HCT116 (cell line): Measurements from ENCODE around the gene TMEM94. TPM values are rescaled to one million over a fixed set of nuclear protein-coding genes. Genes with fewer than 3 reads are reported as not detected.

Experiments
- ATAC-seq: fragments of 200-7000 bp; cut with Tn5 transposase; 2 replicates; pipeline ENCODE4 v1.9.1; 2020; ENCODE audit warnings: mild to moderate bottlenecking, moderate library complexity
- BruUV-seq: library from RNA; stranded (reverse); fragments of 400-500 nt; replicated peaks from 2 replicates; lab custom pipeline; 2021; lab: Mats Ljungman, UMichigan
- CTCF ChIA-PET: fragments of 300-600 bp; sonication (Branson Sonifier 250); formaldehyde crosslinking; loops from one replicate; lab custom pipeline; 2021; ENCODE audit warnings: antibody characterized with exemption; lab: Charles Lee
- POLR2A ChIA-PET: fragments of 300-600, 350-600 bp; sonication (Branson Sonifier 250); formaldehyde crosslinking; loops from one replicate; lab custom pipeline; 2021; ENCODE audit warnings: antibody characterized with exemption; lab: Charles Lee
- RAD21 ChIA-PET, 2 experiments: fragments of 300-600 bp; sonication (Branson Sonifier 250); formaldehyde crosslinking; loops; one replicate each; lab custom pipeline; 2023; ENCODE audit warnings: low total read pairs in 2 of 2; ENCODE audit not compliant: uncharacterized antibody in 2 of 2, unreplicated experiment in 2 of 2, low non-redundant PET in 1 of 2; lab: Charles Lee
- DNase-seq: peaks from one replicate; pipeline ENCODE4 v3.0.0-alpha.2; 2010; ENCODE audit warnings: low read depth, low spot score
- H2AFZ ChIP-seq: fragments of 200-600 bp; shearing (Covaris generic), sonication (generic); 2 replicates; pipeline ENCODE4 v1.6.1; 2017; ENCODE audit warnings: low read depth, mixed run types, mixed read lengths, antibody characterized with exemption, low read length; ENCODE audit not compliant: poor library complexity, severe bottlenecking
- H3K27ac ChIP-seq: 2 replicates; pipeline ENCODE4 v1.5.1; 2012; ENCODE audit warnings: low read depth, low read length
- H3K27me3 ChIP-seq: fragments of 200-600 bp; sonication (generic); 2 replicates; pipeline ENCODE4 v1.6.1; 2016; ENCODE audit warnings: mixed run types, low read length, mixed read lengths; ENCODE audit not compliant: insufficient read depth
- H3K36me3 ChIP-seq, 2 experiments: fragments of 200-500 bp in 1 of 2; fragments of 200-600 bp in 1 of 2; sonication (Bioruptor generic) in 1 of 2; sonication (generic) in 1 of 2; 2 replicates each; pipeline versions ENCODE4 v1.5.1 to v1.6.1; 2014 to 2016; ENCODE audit warnings: low read length in 2 of 2, inconsistent platforms in 1 of 2, mixed read lengths in 1 of 2, mixed run types in 1 of 2; ENCODE audit not compliant: insufficient read depth in 2 of 2, control insufficient read depth in 1 of 2
- H3K4me1 ChIP-seq, 2 experiments: fragments of 200-600 bp in 1 of 2; sonication (generic) in 1 of 2; 2 replicates each; pipeline versions ENCODE4 v1.5.1 to v1.6.1; 2012 to 2017; ENCODE audit warnings: low read length in 2 of 2, inconsistent platforms in 1 of 2, mild to moderate bottlenecking in 1 of 2, mixed read lengths in 1 of 2, mixed run types in 1 of 2, moderate library complexity in 1 of 2; ENCODE audit not compliant: insufficient read depth in 2 of 2, control insufficient read depth in 1 of 2
- H3K4me2 ChIP-seq: fragments of 200-600 bp; sonication (generic); 2 replicates; pipeline ENCODE4 v1.6.1; 2017; ENCODE audit warnings: mixed run types, low read length, mixed read lengths
- H3K4me3 ChIP-seq, 2 experiments: fragments of 200-600 bp in 1 of 2; sonication (generic) in 1 of 2; replicated peaks in 1 of 2; 2 replicates each; pipeline ENCODE4 v1.5.1; 2011 to 2016; ENCODE audit warnings: low read length in 2 of 2, control low read depth in 1 of 2, low read depth in 1 of 2, mild to moderate bottlenecking in 1 of 2, mixed read lengths in 1 of 2, mixed run types in 1 of 2
- H3K79me2 ChIP-seq: fragments of 200-600 bp; sonication (generic); 2 replicates; pipeline ENCODE4 v1.6.1; 2017; ENCODE audit warnings: mild to moderate bottlenecking, mixed run types, low read length, moderate library complexity, mixed read lengths; ENCODE audit not compliant: insufficient read depth
- H3K9ac ChIP-seq: fragments of 200-600 bp; sonication (generic); 2 replicates; pipeline ENCODE4 v1.6.1; 2016; ENCODE audit warnings: low read length, mixed read lengths
- H3K9me2 ChIP-seq: fragments of 200-600 bp; sonication (generic), shearing (Covaris generic); 2 replicates; pipeline ENCODE4 v1.6.1; 2017; ENCODE audit warnings: mixed run types, mild to moderate bottlenecking, moderate library complexity; ENCODE audit not compliant: insufficient read depth
- H3K9me3 ChIP-seq, 2 experiments: fragments of 200-500 bp in 1 of 2; fragments of 200-600 bp in 1 of 2; sonication (Bioruptor generic) in 1 of 2; sonication (generic) in 1 of 2; 2 replicates each; pipeline ENCODE4 v1.6.1; 2014 to 2017; ENCODE audit warnings: low read length in 2 of 2, mixed read lengths in 2 of 2, inconsistent platforms in 1 of 2, low read depth in 1 of 2, mild to moderate bottlenecking in 1 of 2, mixed run types in 1 of 2, moderate library complexity in 1 of 2; ENCODE audit not compliant: control insufficient read depth in 1 of 2, insufficient read depth in 1 of 2
- H4K20me1 ChIP-seq: fragments of 200-600 bp; sonication (generic), shearing (Covaris generic); 2 replicates; pipeline ENCODE4 v1.6.1; 2017; ENCODE audit warnings: mixed run types, mild to moderate bottlenecking, moderate library complexity; ENCODE audit not compliant: insufficient read depth
- ATF3 ChIP-seq: IDR thresholded peaks from 2 replicates; pipeline ENCODE4 v1.6.1; 2012
- EZH2 ChIP-seq: fragments of 200-600 bp; sonication (generic); IDR thresholded peaks from 2 replicates; pipeline ENCODE4 v1.6.1; 2017; ENCODE audit warnings: antibody characterized with exemption, mixed run types
- FOSL1 ChIP-seq: IDR thresholded peaks from 2 replicates; pipeline ENCODE4 v1.6.1; 2012; ENCODE audit warnings: low read depth
- JUND ChIP-seq: IDR thresholded peaks from 2 replicates; pipeline ENCODE4 v1.6.1; 2012
- MAX ChIP-seq: IDR thresholded peaks from 2 replicates; pipeline ENCODE4 v1.6.1; 2012
- POLR2A ChIP-seq: IDR thresholded peaks from 2 replicates; pipeline ENCODE4 v1.7.0; 2011; ENCODE audit warnings: borderline replicate concordance; ENCODE audit not compliant: insufficient read depth, insufficient read length; ENCODE audit errors: extremely low read depth
- RAD21 ChIP-seq: IDR thresholded peaks from 2 replicates; pipeline ENCODE4 v1.6.1; 2012; ENCODE audit warnings: low read depth, mild to moderate bottlenecking
- REST ChIP-seq: IDR thresholded peaks from 2 replicates; pipeline ENCODE4 v1.6.1; 2012; ENCODE audit warnings: low read depth
- SP1 ChIP-seq: IDR thresholded peaks from 2 replicates; pipeline ENCODE4 v1.6.1; 2012; ENCODE audit warnings: low read depth
- SRF ChIP-seq: IDR thresholded peaks from 2 replicates; pipeline ENCODE4 v1.6.1; 2012; ENCODE audit warnings: low read depth
- ZBTB33 ChIP-seq: IDR thresholded peaks from 2 replicates; pipeline ENCODE4 v1.6.1; 2011; ENCODE audit warnings: mild to moderate bottlenecking, low read length, moderate library complexity; ENCODE audit not compliant: insufficient replicate concordance; ENCODE audit errors: extremely low read depth
- ZNF274 ChIP-seq: fragments of 200-500 bp; sonication (Bioruptor generic); IDR thresholded peaks from 2 replicates; pipeline ENCODE4 v1.6.1; 2014; ENCODE audit warnings: mild to moderate bottlenecking, low read depth, low read length, inconsistent platforms
- intact Hi-C: fragments of 100-400 bp; cut with micrococcal nuclease; formaldehyde crosslinking; loops from 2 replicates; pipeline ENCODE4 v1.10.0; 2022
- total RNA-seq: library from RNA; stranded (reverse); gene quantifications from one replicate; pipeline ENCODE4 v1.2.1, GENCODE V29; 2021; ENCODE audit not compliant: unreplicated experiment

The TMEM94 gene
- total RNA-seq, 1 experiment from 2014 or later = 75.4 TPM

- peaks cover 14 to 28% of the 10 kb centered on the region in 2 experiments; a peak in 2 of 4 replicates for H3K36me3 ChIP-seq
- CTCF ChIA-PET = no interaction called here
These were observed 50.5 kb downstream of the TMEM94 start for GRCh38 chr17:75506888-75507287.

GRCh38 chr17:75507733-75508719 lies 51.6 kb downstream of the TMEM94 start:
- H2AFZ ChIP-seq = no peak overlapping the region
- H3K9ac ChIP-seq = no peak overlapping the region
- H3K27me3 ChIP-seq = no peaks in the 10 kb centered on the region
- TF ChIP-seq POLR2A (no peak), SRF (no peak), MAX (no peak), ZBTB33 (no peak), REST (no peak)
- peaks cover 14 to 31% of the 10 kb centered on the region in 2 experiments for H3K4me1 ChIP-seq
- H3K4me3 ChIP-seq = no peak overlapping the region
- no peaks in the 10 kb centered on the region; the same call in 1 of the 2 replicates for H4K20me1 ChIP-seq
- no peaks in the 10 kb centered on the region for H3K9me2 ChIP-seq
- intact Hi-C loops = no loop called here
- BruUV-seq = no TSS peak
- CTCF ChIA-PET = no interaction called here
- no peaks in the 10 kb centered on the region for H3K9me3 ChIP-seq
- RAD21 ChIA-PET = no interaction called here
- H3K4me2 ChIP-seq = no peak overlapping the region
- POLR2A ChIA-PET = no interaction called here
- peaks cover 30% of the 10 kb centered on the region; the same call in 1 of the 2 replicates for H3K79me2 ChIP-seq
- peaks cover 14 to 37% of the 10 kb centered on the region in 2 experiments; a peak in 2 of 4 replicates for H3K36me3 ChIP-seq
- DNase-seq = no peak
- no peak for ATAC-seq
- no peak overlapping the region; the same call in 1 of the 2 replicates for H3K27ac ChIP-seq

More at GRCh38 chr17:75506888-75507287, 50.5 kb downstream of the TMEM94 start:
- Histone ChIP-seq H3K27me3 (no peaks in the 10 kb centered on the region), H3K4me3 (no peak overlapping the region), H2AFZ (no peak overlapping the region)
- TF ChIP-seq SRF (no peak), FOSL1 (no peak), ATF3 (no peak), RAD21 (no peak), POLR2A (no peak), JUND (no peak), SP1 (no peak), ZNF274 (no peak), EZH2 (no peak)
- TF ChIP-seq, all 23 proteins: peak for 0
- no TSS peak for BruUV-seq
- RAD21 ChIA-PET = no interaction called here
- no peak overlapping the region for H3K27ac ChIP-seq
- DNase-seq (no peak), ATAC-seq (no peak)
- no peaks in the 10 kb centered on the region; the same call in 1 of the 2 replicates for H4K20me1 ChIP-seq
- intact Hi-C loops = no loop called here
- peaks cover 8 to 19% of the 10 kb centered on the region in 2 experiments for H3K4me1 ChIP-seq
- H3K9me3 ChIP-seq = no peaks in the 10 kb centered on the region
- H3K79me2 ChIP-seq = peaks cover 19% of the 10 kb centered on the region; the same call in 1 of the 2 replicates
- H3K4me2 ChIP-seq = no peak overlapping the region
- H3K9ac ChIP-seq = no peak overlapping the region
- no peaks in the 10 kb centered on the region for H3K9me2 ChIP-seq
- POLR2A ChIA-PET = no interaction called here
